Measurements from ENCODE around the gene PJA2. TPM values are rescaled to one million over a fixed set of nuclear protein-coding genes. Genes with fewer than 3 reads are reported as not detected.

Gene PJA2
- total RNA-seq, 2 experiments from 2014 or later = 57.3 to 58.5 TPM

- H3K36me3 Mint-ChIP-seq = peaks cover 16% of the 10 kb centered on the region
Observed at GRCh38 chr5:109406719-109407118, 3.1 kb downstream of the PJA2 start.

DNA sequence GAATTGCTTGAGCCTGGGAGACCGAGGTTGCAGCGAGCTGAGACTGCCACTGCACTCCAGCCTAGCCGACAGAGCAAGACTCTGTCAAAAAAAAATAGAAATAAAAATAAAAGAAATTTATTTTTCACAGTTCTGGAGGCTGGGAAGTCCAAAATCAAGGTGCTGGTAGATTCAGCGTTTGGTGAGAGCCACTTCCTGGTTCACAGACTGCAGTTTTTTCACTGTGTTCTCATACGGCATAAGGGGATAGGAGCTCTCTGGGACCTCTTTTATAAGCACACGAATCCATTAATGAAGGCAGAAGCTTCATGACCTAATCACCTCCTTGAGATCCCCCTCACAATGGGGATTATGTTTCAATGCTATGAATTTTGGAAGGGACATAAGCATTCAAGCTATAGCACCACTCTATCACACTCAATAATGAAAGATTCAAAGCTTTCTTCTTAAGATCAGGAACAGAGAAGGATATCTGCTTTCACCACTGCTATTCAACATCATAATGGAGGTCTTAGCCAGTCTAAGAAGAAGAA lies 5.3 kb downstream of the PJA2 start:
- POLR2A ChIA-PET = no interaction called here
- no peak overlapping the region for H3K4me3 Mint-ChIP-seq
- peaks cover 57% of the 10 kb centered on the region for H3K4me1 Mint-ChIP-seq (ENCODE audit: low read depth)
- DNase-seq = no peak
- intact Hi-C loops (cut with micrococcal nuclease) = no loop called here
- peaks cover 24% of the 10 kb centered on the region for H3K36me3 Mint-ChIP-seq
- no peaks in the 10 kb centered on the region for H3K9me3 Mint-ChIP-seq
- H3K27ac Mint-ChIP-seq = no peak overlapping the region
- CTCF ChIA-PET = interaction anchor here (0.5 kb wide), 1 partner anchor 1834 kb away, joined by 3 read pairs; no protein-coding TSS in a partner anchor
- H3K27me3 Mint-ChIP-seq = no peaks in the 10 kb centered on the region

More at GRCh38 chr5:109406719-109407118, 3.1 kb downstream of the PJA2 start:
- Mint-ChIP-seq H3K4me1 (ENCODE audit: low read depth) (peaks cover 54% of the 10 kb centered on the region), H3K4me3 (peak overlapping the region; percentile 2), H3K27me3 (no peaks in the 10 kb centered on the region), H3K9me3 (no peaks in the 10 kb centered on the region), H3K27ac (peak overlapping the region; percentile 5)
- ChIA-PET POLR2A (interaction anchor here (0.8 kb wide), 1 partner anchor 44 kb away, joined by 3 read pairs; no protein-coding TSS in a partner anchor), CTCF (no interaction called here)
- DNase-seq = no peak
- intact Hi-C loops (cut with micrococcal nuclease) = loop anchor here (5.0 kb wide), 1 partner anchor 39 kb away; no protein-coding TSS in a partner anchor

- no peak overlapping the region for H3K4me3 Mint-ChIP-seq
- DNase-seq = no peak
- no peaks in the 10 kb centered on the region for H3K27me3 Mint-ChIP-seq
- ChIA-PET POLR2A (no interaction called here), CTCF (no interaction called here)
- intact Hi-C loops (cut with micrococcal nuclease) = no loop called here
- no peaks in the 10 kb centered on the region for H3K9me3 Mint-ChIP-seq
- H3K4me1 Mint-ChIP-seq (ENCODE audit: low read depth) = peaks cover 63% of the 10 kb centered on the region
- H3K27ac Mint-ChIP-seq = no peak overlapping the region
- H3K36me3 Mint-ChIP-seq = peaks cover 17% of the 10 kb centered on the region
Observed at GRCh38 chr5:109403469-109403868, 6.3 kb downstream of the PJA2 start.

GRCh38 chr5:109399092-109399759 lies 10.5 kb downstream of the PJA2 start:
- no peaks in the 10 kb centered on the region for H3K27me3 Mint-ChIP-seq
- no peak overlapping the region for H3K27ac Mint-ChIP-seq
- intact Hi-C loops (cut with micrococcal nuclease) = no loop called here
- no peaks in the 10 kb centered on the region for H3K9me3 Mint-ChIP-seq
- ChIA-PET CTCF (no interaction called here), POLR2A (interaction anchor here (0.6 kb wide), 1 partner anchor 79 kb away, joined by 3 read pairs; no protein-coding TSS in a partner anchor)
- H3K4me3 Mint-ChIP-seq = no peak overlapping the region
- H3K4me1 Mint-ChIP-seq (ENCODE audit: low read depth) = peaks cover 63% of the 10 kb centered on the region
- H3K36me3 Mint-ChIP-seq = peaks cover 17% of the 10 kb centered on the region
- DNase-seq = no peak

GRCh38 chr5:109396965-109397364 lies 12.8 kb downstream of the PJA2 start:
- Mint-ChIP-seq H3K27me3 (no peaks in the 10 kb centered on the region), H3K36me3 (peaks cover 16% of the 10 kb centered on the region), H3K4me1 (ENCODE audit: low read depth) (peaks cover 58% of the 10 kb centered on the region), H3K4me3 (no peak overlapping the region), H3K9me3 (no peaks in the 10 kb centered on the region), H3K27ac (no peak overlapping the region)
- ChIA-PET POLR2A (no interaction called here), CTCF (no interaction called here)
- DNase-seq = no peak
- intact Hi-C loops (cut with micrococcal nuclease) = no loop called here

DNA sequence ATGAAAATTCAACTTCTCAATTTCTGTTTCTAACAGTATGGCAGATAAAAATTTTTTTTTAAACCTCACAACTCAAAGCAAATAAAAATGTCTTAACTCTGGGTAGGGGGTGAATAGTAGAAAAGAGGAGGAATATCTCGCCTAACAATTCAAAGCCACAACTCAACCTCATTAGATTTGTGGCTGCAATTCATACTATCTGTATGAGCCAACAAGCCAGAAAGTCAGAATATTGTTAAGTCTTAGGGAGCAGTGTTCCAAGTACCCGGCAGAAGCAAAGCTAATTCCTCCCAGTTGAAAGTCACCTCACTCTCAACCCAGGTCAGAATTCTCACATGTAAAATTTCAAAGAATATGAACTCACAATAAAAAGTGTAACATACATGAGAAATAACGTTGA lies 15.0 kb downstream of the PJA2 start:
- no peak for DNase-seq
- H3K27ac Mint-ChIP-seq = no peak overlapping the region
- H3K36me3 Mint-ChIP-seq = peaks cover 24% of the 10 kb centered on the region
- H3K27me3 Mint-ChIP-seq = no peaks in the 10 kb centered on the region
- intact Hi-C loops (cut with micrococcal nuclease) = no loop called here
- ChIA-PET CTCF (no interaction called here), POLR2A (interaction anchor here (1.3 kb wide), 1 partner anchor 15 kb away, joined by 3 read pairs; the partner anchor contains the start of gene PJA2)
- H3K4me1 Mint-ChIP-seq (ENCODE audit: low read depth) = peaks cover 63% of the 10 kb centered on the region
- no peak overlapping the region for H3K4me3 Mint-ChIP-seq
- H3K9me3 Mint-ChIP-seq = peaks cover 4% of the 10 kb centered on the region

- Mint-ChIP-seq H3K27ac (no peak overlapping the region), H3K9me3 (peaks cover 4% of the 10 kb centered on the region), H3K4me1 (ENCODE audit: low read depth) (peaks cover 71% of the 10 kb centered on the region), H3K4me3 (no peak overlapping the region), H3K27me3 (no peaks in the 10 kb centered on the region), H3K36me3 (peaks cover 18% of the 10 kb centered on the region)
- DNase-seq = no peak
- POLR2A ChIA-PET = no interaction called here
- CTCF ChIA-PET = interaction anchor here (1.4 kb wide), 1 partner anchor 11 kb away, joined by 3 read pairs; no protein-coding TSS in a partner anchor
- intact Hi-C loops (cut with micrococcal nuclease) = loop anchor here (2.0 kb wide), 1 partner anchor 19 kb away; the partner anchor contains the start of gene PJA2
Observed at GRCh38 chr5:109390188-109390587, 19.6 kb downstream of the PJA2 start.

GRCh38 chr5:109388407-109388806 lies 21.4 kb downstream of the PJA2 start:
- DNase-seq = no peak
- CTCF ChIA-PET = no interaction called here
- Mint-ChIP-seq H3K4me1 (ENCODE audit: low read depth) (peaks cover 63% of the 10 kb centered on the region), H3K27me3 (no peaks in the 10 kb centered on the region), H3K4me3 (no peak overlapping the region), H3K27ac (no peak overlapping the region), H3K9me3 (peaks cover 4% of the 10 kb centered on the region), H3K36me3 (peaks cover 18% of the 10 kb centered on the region)
- POLR2A ChIA-PET = no interaction called here
- intact Hi-C loops (cut with micrococcal nuclease) = no loop called here

DNA sequence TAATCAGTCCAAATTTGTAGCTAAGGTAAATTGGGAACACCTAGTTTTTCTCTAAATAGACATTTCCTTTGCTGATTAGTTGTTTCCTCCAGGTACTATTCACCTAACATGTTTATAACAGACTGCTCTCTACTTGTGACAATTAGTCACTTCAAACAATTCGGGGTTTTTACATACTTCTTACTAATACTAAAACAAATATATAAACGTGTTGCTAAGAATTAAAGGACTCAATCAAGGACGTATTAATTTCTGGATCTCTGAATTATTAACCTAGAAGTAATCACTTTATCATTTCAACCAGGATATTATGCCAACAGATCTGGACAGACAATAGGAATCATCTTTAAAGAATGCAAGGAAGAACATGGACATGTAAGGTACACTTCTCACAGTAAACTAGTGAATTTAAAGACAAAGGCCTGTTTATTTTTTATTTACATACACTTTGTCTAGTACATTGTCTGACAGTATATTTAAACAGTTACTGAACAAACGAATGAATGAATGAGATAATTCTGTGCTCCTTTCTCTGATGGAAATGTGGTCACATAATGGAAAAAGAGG lies 22.3 kb downstream of the PJA2 start:
- peaks cover 14% of the 10 kb centered on the region for H3K36me3 Mint-ChIP-seq
- no peak overlapping the region for H3K4me3 Mint-ChIP-seq
- no peak overlapping the region for H3K27ac Mint-ChIP-seq
- intact Hi-C loops (cut with micrococcal nuclease) = no loop called here
- peaks cover 59% of the 10 kb centered on the region for H3K4me1 Mint-ChIP-seq (ENCODE audit: low read depth)
- H3K27me3 Mint-ChIP-seq = no peaks in the 10 kb centered on the region
- peaks cover 4% of the 10 kb centered on the region for H3K9me3 Mint-ChIP-seq
- no peak for DNase-seq
- POLR2A ChIA-PET = no interaction called here
- CTCF ChIA-PET = no interaction called here

GRCh38 chr5:109378095-109378494 lies 31.7 kb downstream of the PJA2 start:
- Mint-ChIP-seq H3K4me1 (ENCODE audit: low read depth) (peaks cover 35% of the 10 kb centered on the region), H3K9me3 (no peaks in the 10 kb centered on the region), H3K4me3 (no peak overlapping the region), H3K36me3 (peaks cover 28% of the 10 kb centered on the region), H3K27me3 (no peaks in the 10 kb centered on the region), H3K27ac (no peak overlapping the region)
- intact Hi-C loops (cut with micrococcal nuclease) = no loop called here
- no peak for DNase-seq
- ChIA-PET POLR2A (no interaction called here), CTCF (no interaction called here)

- Mint-ChIP-seq H3K4me3 (no peak overlapping the region), H3K36me3 (peaks cover 31% of the 10 kb centered on the region), H3K9me3 (no peaks in the 10 kb centered on the region), H3K27ac (no peak overlapping the region), H3K27me3 (no peaks in the 10 kb centered on the region), H3K4me1 (ENCODE audit: low read depth) (peaks cover 44% of the 10 kb centered on the region)
- intact Hi-C loops (cut with micrococcal nuclease) = no loop called here
- ChIA-PET POLR2A (interaction anchor here (0.6 kb wide), 1 partner anchor 73 kb away, joined by 3 read pairs; no protein-coding TSS in a partner anchor), CTCF (no interaction called here)
- DNase-seq = no peak
Observed at GRCh38 chr5:109374625-109375024, 35.1 kb downstream of the PJA2 start.

GRCh38 chr5:109373932-109374331 lies 35.8 kb downstream of the PJA2 start:
- no peak for DNase-seq
- ChIA-PET POLR2A (no interaction called here), CTCF (no interaction called here)
- no peak overlapping the region for H3K4me3 Mint-ChIP-seq
- no peak overlapping the region for H3K27ac Mint-ChIP-seq
- peaks cover 34% of the 10 kb centered on the region for H3K36me3 Mint-ChIP-seq
- peaks cover 46% of the 10 kb centered on the region for H3K4me1 Mint-ChIP-seq (ENCODE audit: low read depth)
- no peaks in the 10 kb centered on the region for H3K27me3 Mint-ChIP-seq
- intact Hi-C loops (cut with micrococcal nuclease) = no loop called here
- peaks cover 3% of the 10 kb centered on the region for H3K9me3 Mint-ChIP-seq
